Transverse colon (tissue), 4 donors: Measurements from ENCODE around the gene ADGRE2.

ENCODE experiments used
- CTCF ChIP-seq, 5 experiments: fragments of 200-600 bp in 3 of 5; fragments of 450-650 bp in 2 of 5; sonication (generic) in 3 of 5; IDR thresholded peaks; 1 replicate in 2 of 5; 2 replicates in 3 of 5; pipeline ENCODE4 v1.5.1; 2016 to 2017; ENCODE audit warnings: antibody characterized with exemption in 5 of 5, inconsistent platforms in 3 of 5, mild to moderate bottlenecking in 2 of 5, moderate library complexity in 1 of 5
- POLR2A ChIP-seq: fragments of 450-650 bp; IDR thresholded peaks from one replicate; pipeline ENCODE4 v1.6.1; 2016; ENCODE audit warnings: antibody characterized with exemption, mild to moderate bottlenecking, moderate library complexity
- POLR2AphosphoS5 ChIP-seq, 3 donors: sonication (generic); formaldehyde crosslinking; IDR thresholded peaks; one replicate each; pipeline ENCODE4 v1.6.1; 2016; ENCODE audit warnings: antibody characterized with exemption in 3 of 3

DNA sequence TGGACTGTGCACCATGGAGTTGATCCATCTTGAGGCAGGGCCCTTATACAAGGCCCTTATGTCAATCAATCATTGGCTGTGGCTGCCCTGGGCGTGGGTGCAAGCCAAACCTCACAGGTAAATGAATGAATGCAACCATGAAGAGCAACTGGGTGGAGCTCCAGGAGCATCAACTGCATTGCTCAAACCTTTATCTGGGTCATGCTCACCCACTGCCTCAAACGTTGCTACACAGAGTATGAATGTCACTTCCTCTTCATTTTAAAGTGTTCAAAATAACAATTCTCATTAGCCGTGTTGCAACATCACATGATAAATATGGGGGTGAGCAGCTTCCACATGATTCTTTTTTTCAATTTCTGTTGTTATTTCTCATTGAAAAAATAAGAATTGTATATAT lies 94.9 kb downstream of the ADGRE2 start:
- TF ChIP-seq POLR2AphosphoS5 (IDR thresholded peaks at IDR 0.05) (no peak), POLR2A (no peak), CTCF (IDR thresholded peaks at IDR 0.05) (no peak)
